HEK293T (cell line): ENCODE measurements around the gene LYZL4.

Experiments used
- CTCF ChIA-PET: fragments of 350-600 bp; formaldehyde crosslinking; extraction: SDS; loops from one replicate; lab custom pipeline; 2021; ENCODE audit warnings: antibody characterized with exemption, inconsistent platforms; lab: Yijun Ruan, JAX
- POLR2A ChIA-PET: fragments of 350-600 bp; formaldehyde crosslinking; extraction: SDS; loops from one replicate; lab custom pipeline; 2020; ENCODE audit warnings: antibody characterized with exemption, inconsistent platforms; lab: Yijun Ruan, JAX
- DNase-seq: peaks from one replicate; pipeline ENCODE4 v3.0.0; 2012; ENCODE audit warnings: mixed read lengths; ENCODE audit errors: extremely low spot score
- ARNT ChIP-seq: fragments of 450-650 bp; IDR thresholded peaks from 2 replicates; pipeline ENCODE4 v1.6.1; 2017; ENCODE audit warnings: mild to moderate bottlenecking
- BHLHE40 ChIP-seq: fragments of 450-650 bp; IDR thresholded peaks from 2 replicates; pipeline ENCODE4 v1.6.1; 2016; ENCODE audit warnings: mild to moderate bottlenecking, moderate library complexity, borderline replicate concordance
- CTBP1 ChIP-seq: fragments of 450-650 bp; IDR thresholded peaks from 2 replicates; pipeline ENCODE4 v1.6.1; 2016; ENCODE audit warnings: borderline replicate concordance
- ELF4 ChIP-seq: fragments of 450-650 bp; IDR thresholded peaks from 2 replicates; pipeline ENCODE4 v1.6.1; 2017; ENCODE audit warnings: antibody characterized with exemption
- FOXA1 ChIP-seq: fragments of 450-650 bp; IDR thresholded peaks from 2 replicates; pipeline ENCODE4 v1.6.1; 2016; ENCODE audit warnings: mild to moderate bottlenecking
- FOXK2 ChIP-seq: fragments of 450-650 bp; IDR thresholded peaks from 2 replicates; pipeline ENCODE4 v1.6.1; 2016; ENCODE audit warnings: mild to moderate bottlenecking
- FOXM1 ChIP-seq: fragments of 450-650 bp; IDR thresholded peaks from 2 replicates; pipeline ENCODE4 v1.6.1; 2017; ENCODE audit warnings: mild to moderate bottlenecking, borderline replicate concordance
- HDGF ChIP-seq: fragments of 450-650 bp; IDR thresholded peaks from 2 replicates; pipeline ENCODE4 v1.6.1; 2017; ENCODE audit warnings: antibody characterized with exemption, borderline replicate concordance
- L3MBTL2 ChIP-seq: fragments of 450-650 bp; conservative IDR thresholded peaks from 2 replicates; pipeline ENCODE4 v1.6.1; 2016; ENCODE audit warnings: mild to moderate bottlenecking
- LEF1 ChIP-seq: fragments of 450-650 bp; IDR thresholded peaks from 2 replicates; pipeline ENCODE4 v1.6.1; 2017; ENCODE audit warnings: mild to moderate bottlenecking, borderline replicate concordance
- NFRKB ChIP-seq: fragments of 450-650 bp; IDR thresholded peaks from 2 replicates; pipeline ENCODE4 v1.6.1; 2016; ENCODE audit warnings: mild to moderate bottlenecking, moderate library complexity
- SP1 ChIP-seq: fragments of 450-650 bp; IDR thresholded peaks from 2 replicates; pipeline ENCODE4 v1.6.1; 2017
- SUZ12 ChIP-seq: fragments of 450-650 bp; IDR thresholded peaks from 2 replicates; pipeline ENCODE4 v1.6.1; 2016; ENCODE audit warnings: mild to moderate bottlenecking
- TARDBP ChIP-seq: fragments of 450-650 bp; IDR thresholded peaks from 2 replicates; pipeline ENCODE4 v1.6.1; 2016
- ZNF384 ChIP-seq: fragments of 450-650 bp; IDR thresholded peaks from 2 replicates; pipeline ENCODE4 v1.6.1; 2016
- TF ChIP-seq, protein P1 (sequence below): fragments of 450-650 bp; IDR thresholded peaks from 2 replicates; pipeline ENCODE4 v1.6.1; 2016

LYZL4 gene

GRCh38 chr3:42357335-42357734, 53.1 kb downstream of the LYZL4 start:
- CTCF ChIA-PET = no interaction called here
- no peak for TF ChIP-seq BHLHE40
- TF ChIP-seq NFRKB = no peak
- no peak for TF ChIP-seq FOXK2
- TF ChIP-seq, protein P1, sequence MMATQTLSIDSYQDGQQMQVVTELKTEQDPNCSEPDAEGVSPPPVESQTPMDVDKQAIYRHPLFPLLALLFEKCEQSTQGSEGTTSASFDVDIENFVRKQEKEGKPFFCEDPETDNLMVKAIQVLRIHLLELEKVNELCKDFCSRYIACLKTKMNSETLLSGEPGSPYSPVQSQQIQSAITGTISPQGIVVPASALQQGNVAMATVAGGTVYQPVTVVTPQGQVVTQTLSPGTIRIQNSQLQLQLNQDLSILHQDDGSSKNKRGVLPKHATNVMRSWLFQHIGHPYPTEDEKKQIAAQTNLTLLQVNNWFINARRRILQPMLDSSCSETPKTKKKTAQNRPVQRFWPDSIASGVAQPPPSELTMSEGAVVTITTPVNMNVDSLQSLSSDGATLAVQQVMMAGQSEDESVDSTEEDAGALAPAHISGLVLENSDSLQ = no peak
- no peak for DNase-seq
- POLR2A ChIA-PET = no interaction called here

DNA sequence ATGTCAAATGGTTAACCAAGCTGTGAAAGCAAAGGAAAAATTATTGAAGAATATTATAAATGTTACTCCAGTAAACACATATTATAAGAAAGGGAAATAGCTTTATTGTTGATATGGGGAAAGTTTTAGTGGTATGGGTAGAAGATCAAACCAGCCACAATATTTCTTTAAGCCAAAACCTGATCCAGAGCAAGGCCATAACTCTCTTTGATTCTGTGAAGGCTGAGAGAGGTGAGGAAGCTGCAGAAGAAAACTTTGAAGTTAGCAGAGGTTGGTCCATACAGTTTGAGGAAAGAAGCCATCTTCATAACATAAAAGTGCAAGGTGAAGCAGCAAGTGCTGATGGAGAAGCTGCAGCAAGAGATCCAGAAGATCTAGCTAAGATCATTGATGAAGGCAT, 54.8 kb downstream of the LYZL4 start:
- CTCF ChIA-PET = no interaction called here
- TF ChIP-seq HDGF (no peak), FOXA1 (no peak), TARDBP (no peak), CTBP1 (no peak), FOXM1 (no peak), BHLHE40 (no peak), ZNF384 (no peak), SP1 (no peak), SUZ12 (no peak), L3MBTL2 (no peak), ARNT (no peak)
- TF ChIP-seq, protein P1 = no peak
- POLR2A ChIA-PET = no interaction called here
- no peak for DNase-seq

- ChIA-PET CTCF (no interaction called here), POLR2A (no interaction called here)
- no peak for DNase-seq
- TF ChIP-seq ARNT (no peak), FOXA1 (no peak), HDGF (no peak), ELF4 (no peak), LEF1 (no peak), TARDBP (no peak), CTBP1 (no peak), ZNF384 (no peak), BHLHE40 (no peak), SUZ12 (no peak), FOXM1 (no peak), SP1 (no peak), NFRKB (no peak), FOXK2 (no peak), L3MBTL2 (no peak)
- TF ChIP-seq, protein P1 = no peak
Measured at GRCh38 chr3:42353631-42354030, 56.8 kb downstream of the LYZL4 start.

DNA sequence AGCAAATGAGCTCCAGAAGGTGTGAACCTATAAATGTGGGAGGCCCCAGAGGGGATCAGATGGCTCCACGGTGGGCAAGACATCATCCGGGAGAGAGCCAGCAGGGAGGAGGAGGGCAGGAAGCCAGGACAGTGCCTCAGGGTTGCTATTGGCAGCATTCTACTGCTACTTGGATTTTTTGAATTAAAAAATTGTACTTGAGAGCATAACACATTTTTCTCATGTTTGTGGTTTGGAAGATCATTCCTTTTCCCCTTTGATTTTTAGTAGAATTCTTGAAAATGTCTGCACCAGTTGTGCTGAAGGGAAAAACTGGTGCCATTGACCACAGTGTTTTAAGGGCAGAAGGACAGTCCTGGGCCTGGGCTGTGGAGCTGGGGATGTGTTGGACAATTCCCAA, 59.2 kb downstream of the LYZL4 start:
- ChIA-PET CTCF (no interaction called here), POLR2A (no interaction called here)
- DNase-seq = no peak
- no peak for TF ChIP-seq FOXA1
- TF ChIP-seq ZNF384 = no peak
- no peak for TF ChIP-seq NFRKB
- TF ChIP-seq HDGF = no peak
- TF ChIP-seq FOXM1 = no peak
- no peak for TF ChIP-seq SP1
- no peak for TF ChIP-seq CTBP1
- no peak for TF ChIP-seq FOXK2
- no peak for TF ChIP-seq SUZ12
- no peak for TF ChIP-seq ELF4
- no peak for TF ChIP-seq LEF1
- no peak for TF ChIP-seq BHLHE40
- TF ChIP-seq ARNT = no peak
- no peak for TF ChIP-seq L3MBTL2
- no peak for TF ChIP-seq TARDBP
- TF ChIP-seq, protein P1 = no peak

- CTCF ChIA-PET = no interaction called here
- no peak for DNase-seq
- POLR2A ChIA-PET = no interaction called here
- TF ChIP-seq LEF1 (no peak), FOXK2 (no peak), SUZ12 (no peak), FOXA1 (no peak), HDGF (no peak), L3MBTL2 (no peak), TARDBP (no peak), ELF4 (no peak), CTBP1 (no peak), NFRKB (no peak), FOXM1 (no peak), SP1 (no peak), ZNF384 (no peak), BHLHE40 (no peak), ARNT (no peak)
- TF ChIP-seq, protein P1 = no peak
Measured at GRCh38 chr3:42349765-42350594, 60.4 kb downstream of the LYZL4 start.
